Glomerular visceral epithelial cell (primary cell): ENCODE data around the gene MBOAT1.
"Not testable (repeated sequence)": the region's sequence is repeated elsewhere in the genome, so short reads cannot be mapped to it uniquely, and the experiment has no call there.

Experiments used
- DNase-seq: peaks from one replicate; pipeline ENCODE4 v3.0.0-alpha.2; 2016; ENCODE audit errors: extremely low spot score

MBOAT1 gene

GRCh38 chr6:20212392-20213111, at the start of gene MBOAT1:
TSS of gene MBOAT1 (minus strand) at chr6:20212469. CDS start at chr6:20212234, 235 bp downstream.
- peak; percentile 95 for DNase-seq

DNA sequence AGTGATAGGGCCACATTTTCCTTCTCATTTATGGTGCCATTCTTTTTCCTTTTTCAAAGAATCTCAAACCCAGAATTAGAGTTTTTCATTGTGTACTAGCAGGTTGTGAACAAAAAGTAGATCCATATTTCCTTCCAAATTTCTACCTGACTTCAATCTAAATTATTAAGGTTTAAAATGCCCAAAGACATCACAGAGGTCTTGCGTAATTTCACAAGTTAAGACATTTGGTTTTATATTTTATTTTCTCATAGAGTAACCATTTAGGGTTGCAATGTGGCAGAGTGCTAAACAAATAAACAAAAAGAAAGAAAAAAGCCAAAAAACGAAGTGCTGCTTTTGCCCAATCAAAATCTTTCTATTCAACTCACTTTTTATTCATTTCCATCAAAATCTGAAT, 49.4 kb upstream of the MBOAT1 start:
- no peak for DNase-seq

DNA sequence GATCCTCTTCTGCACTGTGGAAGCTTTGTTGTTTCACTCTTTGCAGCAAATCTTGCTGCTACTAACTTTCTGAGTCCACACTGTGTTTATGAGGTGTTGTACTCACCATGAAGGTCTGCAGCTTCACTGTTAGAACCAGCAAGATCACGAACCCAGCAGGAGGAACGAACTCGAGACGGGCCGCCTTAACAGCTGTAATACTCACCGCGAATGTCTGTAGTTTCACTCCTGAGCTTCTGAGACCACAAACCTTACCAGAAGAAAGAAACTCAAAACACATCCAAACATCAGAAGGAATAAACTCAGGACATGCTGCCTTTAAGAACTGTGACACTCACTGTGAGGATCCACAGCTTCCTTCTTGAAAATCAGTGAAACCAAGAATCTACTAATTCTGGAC, 48.1 kb upstream of the MBOAT1 start:
- no peak for DNase-seq

- DNase-seq = no peak
Observed at GRCh38 chr6:20259316-20260049, 47.2 kb upstream of the MBOAT1 start.

DNA sequence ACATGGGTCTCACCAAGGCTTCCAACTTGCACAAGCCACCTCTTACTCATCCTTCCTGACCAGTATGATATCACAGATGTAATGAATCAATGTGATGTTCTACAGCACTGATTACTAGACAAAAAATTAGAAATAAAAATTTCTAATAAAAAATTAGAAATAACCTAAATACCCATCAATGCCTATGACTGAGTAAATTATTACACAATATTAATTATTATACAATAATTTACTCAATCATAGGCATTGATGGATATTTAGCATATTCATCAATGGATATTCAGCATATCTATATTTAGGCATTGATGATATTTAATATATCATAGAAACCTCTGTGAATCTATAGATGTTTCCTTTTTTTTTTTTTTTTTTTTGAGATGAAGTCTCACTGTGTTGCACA, 43.2 kb upstream of the MBOAT1 start:
- DNase-seq = no peak

DNA sequence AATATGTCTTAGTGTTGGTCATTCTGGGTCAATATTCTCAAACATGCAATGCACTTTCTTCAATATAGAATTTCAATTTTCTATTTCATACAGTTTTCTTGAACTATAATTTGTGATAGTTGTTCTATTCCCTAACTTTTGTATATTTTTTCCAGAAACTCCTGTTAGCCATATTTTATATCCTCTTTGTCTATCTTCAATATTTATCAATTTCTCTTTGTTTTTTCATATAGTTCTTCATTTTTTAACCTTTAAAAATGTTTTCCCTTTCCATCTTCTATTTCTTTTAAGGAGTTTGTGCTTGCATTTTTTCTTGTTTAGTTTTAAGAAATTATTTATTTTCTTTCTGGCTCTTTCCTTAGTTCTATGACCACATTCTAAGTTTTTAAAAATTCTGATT, 42.0 kb upstream of the MBOAT1 start:
- DNase-seq = no peak

GRCh38 chr6:20253021-20253420, 40.8 kb upstream of the MBOAT1 start:
- no peak for DNase-seq

- DNase-seq = no peak
Observed at GRCh38 chr6:20252311-20252710, 40.0 kb upstream of the MBOAT1 start.

- DNase-seq = no peak
Observed at GRCh38 chr6:20251525-20251924, 39.3 kb upstream of the MBOAT1 start.

DNA sequence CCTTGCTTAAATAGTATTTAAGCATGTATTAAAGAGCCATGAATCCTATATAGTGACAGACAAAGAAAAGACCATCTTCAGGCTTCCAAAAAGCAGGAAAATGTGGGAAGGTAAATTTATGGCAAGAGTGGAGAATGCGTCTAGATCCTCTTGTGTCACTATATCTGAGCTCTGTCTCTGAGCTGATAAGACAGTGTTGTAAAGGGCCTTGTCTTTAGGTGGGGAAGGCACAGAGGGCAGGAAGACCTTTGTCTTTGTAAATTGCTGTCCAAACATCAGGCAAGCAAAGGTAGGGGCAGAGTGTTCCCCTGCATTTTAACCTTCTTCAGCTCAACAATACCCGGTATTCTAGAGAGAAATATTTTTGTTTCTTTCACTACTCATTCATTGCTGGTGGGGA, 33.9 kb upstream of the MBOAT1 start:
- no peak for DNase-seq

DNA sequence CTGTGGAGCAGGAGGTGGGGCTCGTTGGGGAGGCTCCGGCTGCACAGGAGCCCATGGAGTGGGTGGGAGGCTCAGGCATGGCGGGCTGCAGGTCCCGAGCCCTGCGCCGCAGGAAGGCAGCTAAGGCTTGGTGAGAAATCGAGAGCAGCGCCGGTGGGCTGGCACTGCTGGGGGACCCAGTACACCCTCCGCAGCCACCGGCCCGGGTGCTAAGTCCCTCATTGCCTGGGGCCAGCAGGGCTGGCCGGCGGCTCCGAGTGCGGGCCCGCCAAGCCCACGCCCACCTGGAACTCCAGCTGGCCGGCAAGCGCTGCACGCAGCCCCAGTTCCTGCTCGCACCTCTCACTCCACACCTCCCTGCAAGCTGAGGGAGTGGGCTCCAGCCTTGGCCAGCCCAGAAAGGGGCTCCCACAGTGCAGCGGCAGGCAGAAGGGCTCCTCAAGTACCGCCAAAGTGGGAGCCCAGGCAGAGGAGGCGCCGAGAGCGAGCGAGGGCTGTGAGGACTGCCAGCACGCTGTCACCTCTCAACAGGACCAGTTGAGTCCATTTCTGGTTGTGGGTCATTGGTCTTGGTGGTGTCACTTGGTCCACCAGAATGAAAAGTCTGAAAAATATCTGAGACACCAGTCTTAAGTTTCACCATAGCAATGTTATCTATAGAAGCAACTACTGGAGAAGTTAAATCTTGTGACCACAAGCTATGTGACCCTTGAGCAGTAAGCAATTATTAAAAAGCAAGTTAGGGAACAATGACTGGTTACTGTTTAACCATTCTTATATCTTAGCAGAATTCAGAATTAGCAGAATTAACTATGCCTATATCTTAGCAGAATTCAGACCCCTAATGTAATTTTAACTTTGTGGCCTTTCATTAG, 32.8 kb upstream of the MBOAT1 start:
- not testable (repeated sequence) for DNase-seq

DNA sequence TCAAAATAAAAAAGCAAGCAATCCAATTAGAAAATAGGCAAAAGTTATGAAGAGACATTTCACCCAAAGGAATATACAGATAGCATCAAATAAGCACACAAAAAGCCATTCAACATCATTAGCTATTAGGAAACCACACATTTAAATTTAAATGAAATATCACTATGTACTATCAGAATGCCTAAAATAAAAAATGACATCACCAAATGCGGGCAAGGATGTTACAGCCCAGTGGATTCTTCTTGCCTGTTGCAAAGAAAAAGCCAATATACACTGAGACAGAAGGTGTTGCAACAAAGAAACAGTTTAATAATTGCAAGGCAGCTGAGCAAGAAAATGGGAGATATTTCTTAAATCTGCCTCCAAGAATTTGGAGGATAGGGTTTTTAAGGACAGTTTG, 31.0 kb upstream of the MBOAT1 start:
- DNase-seq = no peak

GRCh38 chr6:20242397-20242796, 30.1 kb upstream of the MBOAT1 start:
- no peak for DNase-seq

GRCh38 chr6:20241102-20241501, 28.8 kb upstream of the MBOAT1 start:
- no peak for DNase-seq

DNA sequence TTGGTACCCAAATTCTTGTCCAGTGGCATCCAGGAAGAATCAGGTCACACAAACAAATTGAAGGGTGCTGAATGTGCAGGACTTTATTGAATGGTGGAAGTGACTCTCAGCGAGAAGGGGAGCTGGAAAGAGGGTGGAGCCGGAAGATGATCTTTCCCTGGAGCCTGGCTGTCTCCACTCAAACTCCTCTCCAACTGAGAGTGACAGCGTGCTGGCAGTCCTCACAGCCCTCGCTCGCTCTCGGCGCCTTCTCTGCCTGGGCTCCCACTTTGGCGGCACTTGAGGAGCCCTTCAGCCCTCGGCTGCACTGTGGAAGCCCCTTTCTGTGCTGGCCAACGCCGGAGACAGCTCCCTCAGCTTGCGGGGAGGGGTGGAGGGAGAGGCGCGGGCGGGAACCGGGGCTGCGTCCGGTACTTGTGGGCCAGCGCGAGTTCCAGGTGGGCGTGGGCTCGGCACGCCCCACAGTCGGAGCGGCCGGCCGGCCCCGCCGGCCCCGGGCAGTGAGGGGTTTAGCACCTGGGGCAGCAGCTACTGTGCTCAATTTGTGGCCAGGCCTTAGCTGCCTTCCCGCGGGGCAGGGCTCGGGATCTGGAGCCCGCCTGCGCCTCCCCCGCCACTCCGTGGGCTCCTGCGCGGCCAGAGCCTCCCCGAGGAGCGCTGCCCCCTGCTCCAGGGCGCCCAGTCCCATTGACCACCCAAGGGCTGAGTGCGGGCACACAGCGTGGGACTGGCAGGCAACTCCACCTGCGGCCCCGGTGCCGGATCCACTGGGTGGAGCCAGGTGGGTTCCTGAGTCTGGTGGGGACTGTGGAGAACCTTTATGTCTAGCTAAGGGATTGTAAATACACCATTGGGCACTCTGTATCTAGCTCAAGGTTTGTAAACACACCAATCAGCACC, 26.7 kb upstream of the MBOAT1 start:
- DNase-seq = no peak

DNA sequence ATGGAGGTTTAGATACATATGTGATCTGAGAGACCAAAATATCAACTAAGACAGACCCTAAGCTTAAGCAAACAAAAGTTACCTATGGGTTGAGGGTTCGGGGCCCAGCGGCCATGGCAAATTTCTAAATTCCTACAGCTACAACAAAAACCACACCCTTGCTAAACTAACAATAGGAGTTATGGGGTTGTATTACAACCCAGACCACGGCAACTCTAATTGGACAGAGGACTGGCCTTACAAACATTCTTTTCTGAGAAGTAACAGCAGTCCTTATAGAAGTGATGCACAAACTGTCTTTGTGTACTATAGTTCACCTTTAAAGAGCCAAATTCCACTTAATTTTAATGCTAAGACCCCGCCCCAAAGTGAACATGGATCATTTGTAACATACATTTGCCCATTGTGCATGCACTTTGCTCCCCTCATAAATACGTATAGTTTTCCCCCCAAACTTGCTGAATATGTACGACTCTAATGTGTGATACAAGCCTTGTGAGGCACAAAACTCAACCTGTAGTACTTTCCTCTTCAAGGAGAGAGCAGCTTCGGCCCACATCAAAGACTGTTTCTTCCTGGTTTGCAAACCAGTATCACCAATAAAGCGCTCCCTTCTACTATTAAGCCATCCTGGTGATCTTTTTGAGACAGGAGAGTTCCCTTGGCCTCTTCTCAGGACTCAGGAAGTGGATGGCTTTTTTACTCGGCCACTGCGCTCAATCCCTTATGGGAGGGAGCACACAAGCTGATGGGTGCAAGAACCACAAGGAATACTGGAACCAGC, 25.6 kb upstream of the MBOAT1 start:
- no peak for DNase-seq

DNA sequence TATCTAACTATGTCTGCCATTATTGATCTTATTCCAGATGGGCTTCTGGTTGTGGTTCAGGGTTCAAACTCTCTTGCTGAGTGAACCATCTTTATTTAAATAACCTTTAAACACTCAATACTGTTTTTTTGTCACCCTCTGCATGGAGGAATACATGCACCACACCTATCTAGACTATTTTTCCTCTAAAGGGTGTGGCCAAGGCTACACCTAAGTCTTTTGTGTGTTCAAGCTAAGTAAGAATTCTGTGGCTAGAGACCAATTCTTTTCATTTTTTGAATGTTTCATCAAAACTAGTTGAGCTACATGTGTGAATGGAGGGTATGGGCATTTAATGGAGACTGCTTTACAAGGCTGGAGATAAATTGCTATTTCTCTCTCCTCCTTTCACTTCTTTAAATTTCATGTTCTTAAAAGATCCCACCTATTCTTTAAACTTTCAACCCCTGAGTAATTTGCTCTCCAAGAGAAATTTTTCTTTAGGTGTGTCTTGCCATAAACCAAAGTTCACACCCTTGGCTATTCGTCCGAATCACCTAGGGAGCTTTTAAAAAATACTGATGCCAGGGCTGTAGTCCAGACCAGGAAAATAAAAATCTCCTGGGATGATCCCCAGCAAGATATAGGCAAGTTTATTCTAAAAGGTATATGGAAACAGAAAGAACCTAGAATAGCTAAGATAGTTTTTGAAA, 24.8 kb upstream of the MBOAT1 start:
- no peak for DNase-seq

- no peak for DNase-seq
Observed at GRCh38 chr6:20236344-20236743, 24.1 kb upstream of the MBOAT1 start.

GRCh38 chr6:20235041-20235440, 22.8 kb upstream of the MBOAT1 start:
- no peak for DNase-seq

DNA sequence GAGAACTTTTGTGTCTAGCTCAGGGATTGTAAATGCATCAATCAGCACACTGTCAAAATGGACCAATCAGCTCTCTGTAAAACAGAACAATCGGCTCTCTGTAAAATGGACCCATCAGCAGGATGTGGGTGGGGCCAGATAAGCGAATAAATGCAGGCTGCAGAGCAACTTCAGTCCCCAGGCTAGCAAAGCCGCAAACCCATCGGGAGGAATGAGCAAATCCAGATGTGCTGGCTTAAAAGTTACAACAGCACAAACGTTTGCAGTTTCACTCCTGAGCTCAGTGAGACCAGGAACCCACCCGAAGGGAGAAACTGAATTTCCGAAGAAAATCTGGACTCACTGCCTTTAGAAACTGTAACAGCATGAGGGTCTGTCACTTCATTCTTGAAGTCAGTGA, 21.9 kb upstream of the MBOAT1 start:
- DNase-seq = no peak
